Neural crest cell (in vitro differentiated cells): ENCODE results near the gene PRAMEF13. TPM values are rescaled to one million over a fixed set of nuclear protein-coding genes. Genes with fewer than 3 reads are reported as not detected.
"Not testable (repeated sequence)": the region's sequence is repeated elsewhere in the genome, so short reads cannot be mapped to it uniquely, and the experiment has no call there.

Experiments
- DNase-seq: peaks from one replicate; pipeline ENCODE4 v3.0.0; 2021; ENCODE audit warnings: low read depth, mixed read lengths, low spot score
- H3K27ac Mint-ChIP-seq: one replicate; pipeline ENCODE4 v1.8.0; 2021; ENCODE audit warnings: mild to moderate bottlenecking, mixed read lengths; ENCODE audit not compliant: unreplicated experiment
- H3K27me3 Mint-ChIP-seq: 2 replicates; pipeline ENCODE4 v1.8.0; 2021; ENCODE audit warnings: low read depth, mild to moderate bottlenecking, mixed read lengths
- H3K36me3 Mint-ChIP-seq: 2 replicates; pipeline ENCODE4 v1.8.0; 2021; ENCODE audit warnings: low read depth, mild to moderate bottlenecking, mixed read lengths
- H3K4me1 Mint-ChIP-seq: 2 replicates; pipeline ENCODE4 v1.8.0; 2021; ENCODE audit warnings: mixed read lengths
- H3K4me3 Mint-ChIP-seq: one replicate; pipeline ENCODE4 v1.8.0; 2021; ENCODE audit warnings: mild to moderate bottlenecking, mixed read lengths
- H3K9me3 Mint-ChIP-seq: 2 replicates; pipeline ENCODE4 v1.8.0; 2021; ENCODE audit warnings: mixed read lengths
- total RNA-seq: library from RNA; stranded (reverse); gene quantifications from 2 replicates; pipeline ENCODE4 v1.2.1, GENCODE V29; 2021
- TF ChIP-seq, protein P1 (sequence below): fragments of 200-600 bp; sonication (generic); conservative IDR thresholded peaks from 2 replicates; pipeline ENCODE4 v1.5.0; 2021; ENCODE audit warnings: antibody characterized with exemption, mild to moderate bottlenecking

The PRAMEF13 gene
- total RNA-seq, 1 donor from 2014 or later, result not detected

GRCh38 chr1:13228343-13228781 is 27.2 kb upstream of the PRAMEF13 start:
- Mint-ChIP-seq H3K36me3 (peaks cover 13% of the 10 kb centered on the region), H3K27me3 (no peaks in the 10 kb centered on the region), H3K4me3 (no peak overlapping the region), H3K27ac (no peak overlapping the region), H3K4me1 (no peaks in the 10 kb centered on the region), H3K9me3 (peaks cover 21% of the 10 kb centered on the region)
- TF ChIP-seq, protein P1, sequence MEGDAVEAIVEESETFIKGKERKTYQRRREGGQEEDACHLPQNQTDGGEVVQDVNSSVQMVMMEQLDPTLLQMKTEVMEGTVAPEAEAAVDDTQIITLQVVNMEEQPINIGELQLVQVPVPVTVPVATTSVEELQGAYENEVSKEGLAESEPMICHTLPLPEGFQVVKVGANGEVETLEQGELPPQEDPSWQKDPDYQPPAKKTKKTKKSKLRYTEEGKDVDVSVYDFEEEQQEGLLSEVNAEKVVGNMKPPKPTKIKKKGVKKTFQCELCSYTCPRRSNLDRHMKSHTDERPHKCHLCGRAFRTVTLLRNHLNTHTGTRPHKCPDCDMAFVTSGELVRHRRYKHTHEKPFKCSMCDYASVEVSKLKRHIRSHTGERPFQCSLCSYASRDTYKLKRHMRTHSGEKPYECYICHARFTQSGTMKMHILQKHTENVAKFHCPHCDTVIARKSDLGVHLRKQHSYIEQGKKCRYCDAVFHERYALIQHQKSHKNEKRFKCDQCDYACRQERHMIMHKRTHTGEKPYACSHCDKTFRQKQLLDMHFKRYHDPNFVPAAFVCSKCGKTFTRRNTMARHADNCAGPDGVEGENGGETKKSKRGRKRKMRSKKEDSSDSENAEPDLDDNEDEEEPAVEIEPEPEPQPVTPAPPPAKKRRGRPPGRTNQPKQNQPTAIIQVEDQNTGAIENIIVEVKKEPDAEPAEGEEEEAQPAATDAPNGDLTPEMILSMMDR, result no peak
- no peak for DNase-seq

- peaks cover 13% of the 10 kb centered on the region for H3K36me3 Mint-ChIP-seq
- H3K4me3 Mint-ChIP-seq, H3K27me3 Mint-ChIP-seq, H3K4me1 Mint-ChIP-seq, DNase-seq, H3K27ac Mint-ChIP-seq: not testable (repeated sequence)
- peaks cover 21% of the 10 kb centered on the region for H3K9me3 Mint-ChIP-seq
Measured at GRCh38 chr1:13227271-13228055, 26.3 kb upstream of the PRAMEF13 start.

- DNase-seq, H3K4me1 Mint-ChIP-seq, H3K4me3 Mint-ChIP-seq, H3K27ac Mint-ChIP-seq, H3K27me3 Mint-ChIP-seq, H3K36me3 Mint-ChIP-seq: not testable (repeated sequence)
- H3K9me3 Mint-ChIP-seq, result peaks cover 14% of the 10 kb centered on the region
Measured at GRCh38 chr1:13225675-13226204, 24.5 kb upstream of the PRAMEF13 start, which contains the start of gene PRAMEF18. PRAMEF18 (minus strand) TSS chr1:13226154; CDS start chr1:13226106, 48 bp downstream.

- TF ChIP-seq, protein P1, result no peak
- H3K27ac Mint-ChIP-seq, result no peak overlapping the region
- no peaks in the 10 kb centered on the region for H3K4me1 Mint-ChIP-seq
- peaks cover 5% of the 10 kb centered on the region for H3K36me3 Mint-ChIP-seq
- H3K27me3 Mint-ChIP-seq, result no peaks in the 10 kb centered on the region
- no peak for DNase-seq
- H3K4me3 Mint-ChIP-seq, result no peak overlapping the region
- peaks cover 10% of the 10 kb centered on the region for H3K9me3 Mint-ChIP-seq
Measured at GRCh38 chr1:13224480-13225060, 23.4 kb upstream of the PRAMEF13 start.

GRCh38 chr1:13222788-13223187 is 21.6 kb upstream of the PRAMEF13 start:
- not testable (repeated sequence) for H3K36me3 Mint-ChIP-seq, DNase-seq, H3K9me3 Mint-ChIP-seq, H3K27ac Mint-ChIP-seq, H3K4me1 Mint-ChIP-seq, H3K27me3 Mint-ChIP-seq, H3K4me3 Mint-ChIP-seq

DNA sequence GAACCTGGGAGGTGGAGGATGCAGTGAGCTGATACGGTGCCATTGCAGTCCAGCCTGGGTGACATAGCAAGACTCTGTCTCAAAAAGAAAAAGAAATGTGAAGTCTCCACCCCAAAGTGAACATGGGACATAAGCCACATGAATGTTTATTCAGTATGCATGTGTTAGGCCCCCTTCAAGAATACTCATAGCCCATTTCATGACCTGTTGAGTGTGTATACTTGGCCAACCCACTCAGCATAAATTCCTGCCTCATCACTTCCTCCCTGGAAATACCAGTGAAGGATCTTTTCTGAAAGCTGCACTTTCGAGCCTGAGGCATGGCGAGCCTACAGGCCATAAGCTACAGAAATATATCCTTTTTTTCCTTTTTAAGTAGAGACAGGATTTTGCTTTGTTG is 18.0 kb upstream of the PRAMEF13 start:
- not testable (repeated sequence) for H3K36me3 Mint-ChIP-seq, H3K9me3 Mint-ChIP-seq, H3K4me1 Mint-ChIP-seq, H3K4me3 Mint-ChIP-seq, DNase-seq, H3K27me3 Mint-ChIP-seq, H3K27ac Mint-ChIP-seq

DNA sequence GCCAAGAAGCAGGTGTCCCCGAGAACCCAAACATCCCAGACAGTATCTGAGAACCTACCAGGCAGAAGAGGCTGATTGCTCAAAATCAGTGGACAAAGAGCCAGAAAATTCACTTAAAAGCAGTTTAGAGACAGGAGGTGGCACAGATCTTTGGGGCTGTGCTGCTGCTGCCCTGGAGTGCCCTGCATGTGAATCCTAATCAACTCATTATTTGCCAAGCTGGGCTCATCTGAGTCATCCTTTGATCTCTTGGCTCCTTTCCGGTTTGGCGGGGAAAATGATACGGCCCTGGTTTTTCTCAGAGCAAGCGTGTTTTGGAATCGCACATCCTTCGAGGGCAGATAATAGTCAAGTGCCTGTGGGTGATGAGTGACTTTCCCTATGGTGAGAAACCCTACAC is 15.4 kb upstream of the PRAMEF13 start:
- H3K4me1 Mint-ChIP-seq, result not testable (repeated sequence)

GRCh38 chr1:13208712-13209111 is 7.5 kb upstream of the PRAMEF13 start:
- H3K4me3 Mint-ChIP-seq, H3K27ac Mint-ChIP-seq, H3K9me3 Mint-ChIP-seq, H3K36me3 Mint-ChIP-seq, DNase-seq, H3K27me3 Mint-ChIP-seq, H3K4me1 Mint-ChIP-seq: not testable (repeated sequence)

More for the DNA sequence above, 15.4 kb upstream of the PRAMEF13 start:
- not testable (repeated sequence) for H3K4me3 Mint-ChIP-seq, H3K9me3 Mint-ChIP-seq, H3K36me3 Mint-ChIP-seq, H3K27ac Mint-ChIP-seq, DNase-seq, H3K27me3 Mint-ChIP-seq

GRCh38 chr1:13171548-13171947 is 29.7 kb downstream of the PRAMEF13 start, which contains the start of gene PRAMEF9:
PRAMEF9 (plus strand) TSS chr1:13171848; CDS start chr1:13175281, 3,433 bp downstream.
- H3K4me3 Mint-ChIP-seq, H3K27me3 Mint-ChIP-seq, DNase-seq, H3K36me3 Mint-ChIP-seq, H3K4me1 Mint-ChIP-seq, H3K9me3 Mint-ChIP-seq, H3K27ac Mint-ChIP-seq: not testable (repeated sequence)

GRCh38 chr1:13165531-13165930 is 35.7 kb downstream of the PRAMEF13 start, which contains the start of gene HNRNPCL4:
HNRNPCL4 (minus strand) TSS chr1:13165631; CDS start chr1:13165467, 164 bp downstream.
- not testable (repeated sequence) for DNase-seq, H3K27me3 Mint-ChIP-seq, H3K27ac Mint-ChIP-seq, H3K36me3 Mint-ChIP-seq, H3K4me1 Mint-ChIP-seq, H3K9me3 Mint-ChIP-seq, H3K4me3 Mint-ChIP-seq

DNA sequence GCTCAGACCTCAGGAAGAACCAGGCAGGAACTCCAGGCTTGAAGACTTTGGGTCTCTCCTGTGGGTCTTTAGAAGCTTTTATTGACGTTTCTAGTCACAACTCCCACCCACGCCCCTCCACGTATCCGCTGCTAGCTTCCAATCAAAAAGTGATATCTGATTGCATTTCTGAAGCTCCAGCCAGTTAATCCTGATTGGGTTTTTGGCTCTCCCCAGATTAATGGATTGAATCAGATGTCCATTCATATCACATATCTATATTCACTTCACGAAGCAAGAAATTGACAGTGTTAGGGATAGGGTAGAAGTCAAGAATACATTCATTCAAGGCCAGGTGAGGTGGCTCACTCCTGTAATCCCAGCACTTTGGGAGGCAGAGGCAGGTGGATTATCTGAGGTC is 45.3 kb downstream of the PRAMEF13 start, which contains the start of gene PRAMEF26:
Gene PRAMEF26, minus strand, starts transcription at position 101 of the 400 bp plus-strand sequence. CDS start 2,914 bp downstream, outside the sequence.
- H3K36me3 Mint-ChIP-seq, H3K27me3 Mint-ChIP-seq, H3K9me3 Mint-ChIP-seq, H3K4me3 Mint-ChIP-seq, H3K4me1 Mint-ChIP-seq, H3K27ac Mint-ChIP-seq, DNase-seq: not testable (repeated sequence)
